Activated CD8-positive, alpha-beta memory T cell treated with anti-CD3 and anti-CD28 coated beads, Interleukin-2, amount 10 ng/mL, durations not matched to agents 7 days and 5 days (primary cell): ENCODE measurements around the gene GRAMD1B. TPM values are rescaled to one million over a fixed set of nuclear protein-coding genes. Genes with fewer than 3 reads are reported as not detected.
A peak's percentile ranks its signal among the peaks of the same experiment; 100 is the strongest.
"Not testable (repeated sequence)": the region's sequence is repeated elsewhere in the genome, so short reads cannot be mapped to it uniquely, and the experiment has no call there.

Experiments used
- ATAC-seq: fragments of 150-1000 bp; cut with Tn5 transposase; one replicate; pipeline ENCODE4 v1.10.0; 2021; ENCODE audit warnings: moderate library complexity
- CTCF ChIA-PET: fragments of 350-600 bp; sonication (Branson Sonifier 250); formaldehyde crosslinking; loops from one replicate; lab custom pipeline; 2021; ENCODE audit warnings: antibody characterized with exemption; lab: Charles Lee
- DNase-seq: peaks from one replicate; pipeline ENCODE4 v3.0.0-alpha.2; 2020
- H3K27ac Mint-ChIP-seq: one replicate; pipeline ENCODE4 v1.8.0; 2021; ENCODE audit warnings: mild to moderate bottlenecking, mixed read lengths
- H3K27me3 Mint-ChIP-seq: one replicate; pipeline ENCODE4 v1.8.0; 2021; ENCODE audit warnings: mixed read lengths
- H3K36me3 Mint-ChIP-seq: one replicate; pipeline ENCODE4 v1.8.0; 2021; ENCODE audit warnings: mild to moderate bottlenecking, mixed read lengths
- H3K4me1 Mint-ChIP-seq: one replicate; pipeline ENCODE4 v1.8.0; 2021; ENCODE audit warnings: mixed read lengths
- H3K4me3 Mint-ChIP-seq: one replicate; pipeline ENCODE4 v1.8.0; 2021; ENCODE audit warnings: mild to moderate bottlenecking, moderate library complexity, mixed read lengths
- H3K9me3 Mint-ChIP-seq: one replicate; pipeline ENCODE4 v1.8.0; 2022; ENCODE audit warnings: low read depth, mixed read lengths
- total RNA-seq, 2 experiments: library from RNA; stranded (reverse); gene quantifications; one replicate each; pipeline ENCODE4 v1.2.3, GENCODE V29; 2021

GRAMD1B gene
- total RNA-seq, 2 experiments from 2014 or later: 75.6 to 89.9 TPM

- Mint-ChIP-seq H3K36me3 (peaks cover 14% of the 10 kb centered on the region), H3K4me1 (peaks cover 49% of the 10 kb centered on the region)
- not testable (repeated sequence) for H3K9me3 Mint-ChIP-seq, H3K27me3 Mint-ChIP-seq, H3K4me3 Mint-ChIP-seq, H3K27ac Mint-ChIP-seq, DNase-seq, ATAC-seq
- CTCF ChIA-PET: interaction anchor here (1.2 to 2.5 kb wide), 2 partner anchors 42 to 105 kb away, joined by 3 to 12 read pairs; no protein-coding TSS in a partner anchor
Observed at GRCh38 chr11:123513309-123513708, 83.2 kb downstream of the GRAMD1B start.

DNA sequence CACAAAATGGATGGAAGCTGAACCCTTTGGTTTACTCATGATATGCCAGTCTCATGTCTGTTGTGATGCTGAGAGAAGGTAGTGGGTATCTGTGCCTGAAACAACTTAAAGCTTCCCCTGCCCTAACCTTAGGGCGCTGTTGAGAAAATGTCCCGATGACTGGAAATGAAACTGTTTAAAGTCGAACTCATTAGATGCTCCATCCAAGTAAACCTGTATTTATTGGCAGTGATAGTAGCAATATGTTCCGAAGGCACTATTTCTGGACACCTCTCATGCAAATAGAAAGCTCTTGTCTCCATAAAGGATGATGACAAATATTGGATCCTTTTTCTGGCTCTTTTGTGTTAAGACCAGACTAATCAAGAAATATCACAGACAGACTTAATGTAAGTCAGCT lies 86.2 kb downstream of the GRAMD1B start:
- Mint-ChIP-seq H3K36me3 (peaks cover 21% of the 10 kb centered on the region), H3K4me1 (peaks cover 44% of the 10 kb centered on the region), H3K27ac (no peak overlapping the region), H3K9me3 (peaks cover 2% of the 10 kb centered on the region), H3K4me3 (no peak overlapping the region), H3K27me3 (no peaks in the 10 kb centered on the region)
- no peak for DNase-seq
- CTCF ChIA-PET: interaction anchor here (0.6 to 2.5 kb wide), 6 partner anchors 14 to 109 kb away, joined by 3 to 8 read pairs (median 3); no protein-coding TSS in a partner anchor
- no peak for ATAC-seq

GRCh38 chr11:123517559-123518364 lies 87.7 kb downstream of the GRAMD1B start:
- H3K27ac Mint-ChIP-seq: peak overlapping the region; percentile 22
- ATAC-seq: peak; percentile 59
- peaks cover 38% of the 10 kb centered on the region for H3K4me1 Mint-ChIP-seq
- CTCF ChIA-PET: interaction anchor here (1.4 to 2.5 kb wide), 2 partner anchors 63 to 110 kb away, joined by 3 to 8 read pairs; no protein-coding TSS in a partner anchor
- peaks cover 22% of the 10 kb centered on the region for H3K36me3 Mint-ChIP-seq
- peak; percentile 49 for DNase-seq
- H3K4me3 Mint-ChIP-seq: no peak overlapping the region
- no peaks in the 10 kb centered on the region for H3K27me3 Mint-ChIP-seq
- H3K9me3 Mint-ChIP-seq: peaks cover 2% of the 10 kb centered on the region

GRCh38 chr11:123518496-123519054 lies 88.5 kb downstream of the GRAMD1B start:
- Mint-ChIP-seq H3K27ac (no peak overlapping the region), H3K4me3 (no peak overlapping the region), H3K9me3 (peaks cover 2% of the 10 kb centered on the region), H3K27me3 (no peaks in the 10 kb centered on the region), H3K36me3 (peaks cover 22% of the 10 kb centered on the region), H3K4me1 (peaks cover 38% of the 10 kb centered on the region)
- CTCF ChIA-PET: interaction anchor here (1.4 kb wide), 1 partner anchor 415 kb away, joined by 3 read pairs; no protein-coding TSS in a partner anchor
- ATAC-seq (no peak), DNase-seq (no peak)

DNA sequence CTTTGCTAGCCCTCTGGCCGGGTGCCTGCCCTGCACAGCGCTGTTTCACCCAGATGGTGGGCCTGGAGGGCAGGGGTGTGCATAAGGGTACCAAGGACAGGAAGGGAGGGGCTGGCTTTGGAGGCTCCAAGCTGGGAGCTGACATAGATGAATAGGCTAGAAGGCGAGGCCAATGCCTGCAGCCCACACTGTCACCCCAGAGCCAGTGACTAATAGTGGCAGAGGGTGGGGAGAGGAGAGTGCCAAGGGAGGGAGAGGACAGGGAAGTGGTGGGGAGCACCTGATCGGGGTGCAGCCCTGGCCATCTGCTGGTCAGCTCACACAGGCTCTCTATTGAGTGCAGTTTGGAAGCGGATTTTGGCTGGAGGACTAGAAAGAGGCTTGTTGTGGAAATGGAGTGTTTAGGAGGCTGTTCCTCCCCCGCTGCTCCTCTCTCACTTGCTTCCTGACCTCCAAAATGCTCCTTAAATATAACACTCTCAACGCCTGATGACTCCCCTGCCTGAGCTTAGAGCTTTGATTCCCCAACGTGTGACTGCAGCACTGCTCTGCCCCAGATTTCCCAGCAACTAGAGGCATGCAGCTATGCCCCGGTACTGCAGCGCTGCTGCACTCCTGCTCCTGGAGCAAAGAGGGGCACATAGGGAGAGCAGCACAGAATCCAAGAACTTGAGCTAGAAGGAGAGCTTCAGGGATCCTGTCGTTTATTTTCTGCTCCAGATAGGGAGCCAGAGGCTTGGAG lies 89.2 kb downstream of the GRAMD1B start:
- CTCF ChIA-PET: interaction anchor here (0.6 to 1.4 kb wide), 5 partner anchors 8 to 416 kb away, joined by 3 to 4 read pairs (median 3); no protein-coding TSS in a partner anchor
- ATAC-seq: no peak
- H3K4me1 Mint-ChIP-seq: peaks cover 38% of the 10 kb centered on the region
- no peak overlapping the region for H3K27ac Mint-ChIP-seq
- DNase-seq: no peak
- no peaks in the 10 kb centered on the region for H3K27me3 Mint-ChIP-seq
- peaks cover 2% of the 10 kb centered on the region for H3K9me3 Mint-ChIP-seq
- H3K4me3 Mint-ChIP-seq: no peak overlapping the region
- peaks cover 19% of the 10 kb centered on the region for H3K36me3 Mint-ChIP-seq

GRCh38 chr11:123519797-123520193 lies 89.7 kb downstream of the GRAMD1B start:
- peaks cover 35% of the 10 kb centered on the region for H3K4me1 Mint-ChIP-seq
- CTCF ChIA-PET: interaction anchor here (0.6 to 1.7 kb wide), 6 partner anchors 9 to 416 kb away, joined by 3 to 5 read pairs (median 3); no protein-coding TSS in a partner anchor
- H3K27me3 Mint-ChIP-seq: no peaks in the 10 kb centered on the region
- no peak for ATAC-seq
- peaks cover 16% of the 10 kb centered on the region for H3K36me3 Mint-ChIP-seq
- H3K27ac Mint-ChIP-seq: no peak overlapping the region
- no peak overlapping the region for H3K4me3 Mint-ChIP-seq
- DNase-seq: no peak
- H3K9me3 Mint-ChIP-seq: peaks cover 2% of the 10 kb centered on the region

GRCh38 chr11:123520476-123520875 lies 90.4 kb downstream of the GRAMD1B start:
- CTCF ChIA-PET: interaction anchor here (0.8 to 1.7 kb wide), 5 partner anchors 9 to 218 kb away, joined by 3 to 5 read pairs (median 3); no protein-coding TSS in a partner anchor
- not testable (repeated sequence) for ATAC-seq, H3K4me3 Mint-ChIP-seq, H3K9me3 Mint-ChIP-seq, DNase-seq, H3K27ac Mint-ChIP-seq, H3K27me3 Mint-ChIP-seq
- peaks cover 11% of the 10 kb centered on the region for H3K36me3 Mint-ChIP-seq
- H3K4me1 Mint-ChIP-seq: peaks cover 29% of the 10 kb centered on the region

DNA sequence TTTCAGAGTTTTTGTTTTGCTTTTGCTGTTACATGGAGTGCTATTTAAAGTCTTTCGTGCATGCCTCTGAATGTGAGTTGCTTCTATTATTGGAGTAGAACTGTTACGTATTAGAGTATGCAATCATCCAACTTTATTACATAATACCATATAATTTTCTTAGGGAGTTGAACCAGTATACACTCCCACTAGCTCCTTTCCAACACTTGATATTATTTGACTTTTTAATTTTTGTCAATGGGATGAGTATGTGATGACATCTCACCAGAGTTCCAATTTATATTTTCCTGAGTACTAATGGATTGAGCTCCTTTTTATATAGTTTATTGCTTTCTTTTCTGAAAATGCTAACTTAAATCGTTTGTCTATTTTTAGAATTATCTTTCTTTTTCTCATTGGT lies 90.9 kb downstream of the GRAMD1B start:
- Mint-ChIP-seq H3K36me3 (peaks cover 11% of the 10 kb centered on the region), H3K9me3 (peaks cover 2% of the 10 kb centered on the region), H3K27me3 (no peaks in the 10 kb centered on the region), H3K27ac (no peak overlapping the region), H3K4me3 (no peak overlapping the region), H3K4me1 (peaks cover 27% of the 10 kb centered on the region)
- no peak for DNase-seq
- CTCF ChIA-PET: interaction anchor here (0.9 to 1.7 kb wide), 3 partner anchors 10 to 114 kb away, joined by 3 to 5 read pairs (median 3); no protein-coding TSS in a partner anchor
- no peak for ATAC-seq

GRCh38 chr11:123521930-123522329 lies 91.9 kb downstream of the GRAMD1B start:
- Mint-ChIP-seq H3K27ac (no peak overlapping the region), H3K4me1 (peaks cover 18% of the 10 kb centered on the region), H3K36me3 (peaks cover 11% of the 10 kb centered on the region), H3K27me3 (no peaks in the 10 kb centered on the region), H3K4me3 (no peak overlapping the region), H3K9me3 (peaks cover 2% of the 10 kb centered on the region)
- ATAC-seq (no peak), DNase-seq (no peak)
- CTCF ChIA-PET: no interaction called here

GRCh38 chr11:123523539-123523938 lies 93.5 kb downstream of the GRAMD1B start:
- ATAC-seq (no peak), DNase-seq (no peak)
- Mint-ChIP-seq H3K36me3 (peaks cover 10% of the 10 kb centered on the region), H3K27ac (no peak overlapping the region), H3K27me3 (no peaks in the 10 kb centered on the region), H3K9me3 (peaks cover 2% of the 10 kb centered on the region), H3K4me3 (no peak overlapping the region), H3K4me1 (peaks cover 2% of the 10 kb centered on the region)
- CTCF ChIA-PET: interaction anchor here (0.8 to 1.4 kb wide), 4 partner anchors 13 to 57 kb away, joined by 3 to 4 read pairs (median 3); no protein-coding TSS in a partner anchor

DNA sequence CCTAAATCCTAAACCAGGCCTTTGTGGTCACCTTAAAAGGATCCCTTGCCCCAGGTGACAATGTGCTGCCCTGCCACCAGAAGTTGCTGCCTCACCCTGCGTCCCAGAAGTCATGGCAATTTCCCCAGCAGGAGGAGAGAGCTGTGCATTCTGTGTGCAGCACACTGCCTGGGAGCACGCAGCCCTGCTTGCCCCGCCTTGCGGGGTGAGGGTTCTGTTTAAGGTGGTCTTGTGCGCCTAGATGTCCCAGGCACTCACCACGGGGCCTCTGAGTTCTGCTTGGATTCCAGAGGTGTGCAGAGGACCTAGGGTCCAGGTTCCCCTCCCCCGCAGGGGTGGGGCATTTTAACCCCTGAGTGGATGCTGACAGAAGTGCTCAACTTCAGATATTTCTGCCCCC lies 95.0 kb downstream of the GRAMD1B start:
- Mint-ChIP-seq H3K4me3 (no peak overlapping the region), H3K27me3 (no peaks in the 10 kb centered on the region), H3K4me1 (peaks cover 4% of the 10 kb centered on the region), H3K36me3 (peaks cover 7% of the 10 kb centered on the region), H3K9me3 (peaks cover 2% of the 10 kb centered on the region), H3K27ac (no peak overlapping the region)
- DNase-seq (no peak), ATAC-seq (no peak)
- CTCF ChIA-PET: interaction anchor here (1.7 kb wide), 1 partner anchor 14 kb away, joined by 6 read pairs; no protein-coding TSS in a partner anchor

DNA sequence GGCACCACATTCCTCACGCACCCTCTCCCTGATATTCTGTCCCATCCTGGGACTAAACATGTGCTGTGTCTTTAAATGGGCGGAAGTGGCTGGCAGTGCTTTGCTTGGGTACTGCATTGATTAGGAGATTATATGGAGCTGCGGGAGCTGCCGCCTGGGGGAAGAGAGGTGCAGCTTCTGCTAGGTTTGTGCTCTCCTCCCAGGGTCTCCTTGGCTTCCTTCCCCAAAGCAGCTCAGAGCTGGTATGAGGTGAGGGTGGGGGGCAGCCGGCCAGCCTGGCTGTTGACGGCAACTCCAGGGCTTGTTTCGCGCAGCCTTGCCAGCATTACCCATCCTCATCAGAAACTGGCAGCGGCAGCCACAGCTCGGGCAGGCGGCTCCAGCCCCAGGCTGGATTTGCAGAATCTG lies 95.4 kb downstream of the GRAMD1B start:
- DNase-seq (no peak), ATAC-seq (no peak)
- H3K4me1 Mint-ChIP-seq: peaks cover 6% of the 10 kb centered on the region
- peaks cover 7% of the 10 kb centered on the region for H3K36me3 Mint-ChIP-seq
- CTCF ChIA-PET: interaction anchor here (1.7 kb wide), 1 partner anchor 14 kb away, joined by 6 read pairs; no protein-coding TSS in a partner anchor
- no peak overlapping the region for H3K27ac Mint-ChIP-seq
- peaks cover 2% of the 10 kb centered on the region for H3K9me3 Mint-ChIP-seq
- H3K27me3 Mint-ChIP-seq: no peaks in the 10 kb centered on the region
- no peak overlapping the region for H3K4me3 Mint-ChIP-seq
